MCF 10A (cell line): ENCODE measurements around the gene PARVB. TPM values are rescaled to one million over a fixed set of nuclear protein-coding genes. Genes with fewer than 3 reads are reported as not detected.

Source experiments
- BruUV-seq: library from RNA; stranded (reverse); fragments of 400-500 nt; replicated peaks from 2 replicates; lab custom pipeline; 2021; lab: Mats Ljungman, UMichigan
- CTCF ChIA-PET: fragments of 300-600 bp; sonication (Branson Sonifier 250); formaldehyde crosslinking; extraction: SDS; loops from one replicate; lab custom pipeline; 2021; ENCODE audit warnings: antibody characterized with exemption, inconsistent platforms; lab: Yijun Ruan, JAX
- POLR2A ChIA-PET: fragments of 300-600, 350-650 bp; sonication (Branson Sonifier 250); formaldehyde crosslinking; extraction: SDS; loops from one replicate; lab custom pipeline; 2020; ENCODE audit warnings: antibody characterized with exemption, inconsistent platforms; lab: Yijun Ruan, JAX
- DNase-seq: peaks from one replicate; pipeline ENCODE4 v3.0.0-alpha.2; 2018; ENCODE audit not compliant: unreplicated experiment
- H3K27ac Mint-ChIP-seq: one replicate; pipeline ENCODE4 v1.8.0; 2022; ENCODE audit warnings: mild to moderate bottlenecking, low read depth, mixed read lengths; ENCODE audit not compliant: unreplicated experiment
- H3K27me3 Mint-ChIP-seq: one replicate; pipeline ENCODE4 v1.8.0; 2022; ENCODE audit warnings: mixed read lengths; ENCODE audit not compliant: insufficient read depth, unreplicated experiment
- H3K36me3 Mint-ChIP-seq: one replicate; pipeline ENCODE4 v1.8.0; 2022; ENCODE audit warnings: mild to moderate bottlenecking, moderate library complexity, mixed read lengths; ENCODE audit not compliant: insufficient read depth, unreplicated experiment
- H3K4me1 Mint-ChIP-seq: one replicate; pipeline ENCODE4 v1.8.0; 2022; ENCODE audit warnings: mixed read lengths; ENCODE audit not compliant: insufficient read depth, unreplicated experiment
- H3K4me3 Mint-ChIP-seq: one replicate; pipeline ENCODE4 v1.8.0; 2022; ENCODE audit warnings: mild to moderate bottlenecking, moderate library complexity, mixed read lengths; ENCODE audit not compliant: unreplicated experiment
- H3K9me3 Mint-ChIP-seq: one replicate; pipeline ENCODE4 v1.8.0; 2022; ENCODE audit warnings: mixed read lengths; ENCODE audit not compliant: unreplicated experiment
- intact Hi-C: fragments of 100-400 bp; cut with micrococcal nuclease; formaldehyde crosslinking; loops from 2 replicates; pipeline ENCODE4 v1.14.1; 2022
- total RNA-seq: library from RNA; stranded (reverse); gene quantifications from 2 replicates; pipeline ENCODE4 v1.2.3, GENCODE V29; 2022
- TF ChIP-seq, protein P1 (sequence below): fragments of 200-600 bp; IDR thresholded peaks from one replicate; pipeline ENCODE4 v1.8.0; 2022; ENCODE audit warnings: antibody characterized with exemption, mild to moderate bottlenecking; ENCODE audit not compliant: unreplicated experiment

PARVB gene
- total RNA-seq, 1 experiment from 2014 or later, result 26.0 TPM

DNA sequence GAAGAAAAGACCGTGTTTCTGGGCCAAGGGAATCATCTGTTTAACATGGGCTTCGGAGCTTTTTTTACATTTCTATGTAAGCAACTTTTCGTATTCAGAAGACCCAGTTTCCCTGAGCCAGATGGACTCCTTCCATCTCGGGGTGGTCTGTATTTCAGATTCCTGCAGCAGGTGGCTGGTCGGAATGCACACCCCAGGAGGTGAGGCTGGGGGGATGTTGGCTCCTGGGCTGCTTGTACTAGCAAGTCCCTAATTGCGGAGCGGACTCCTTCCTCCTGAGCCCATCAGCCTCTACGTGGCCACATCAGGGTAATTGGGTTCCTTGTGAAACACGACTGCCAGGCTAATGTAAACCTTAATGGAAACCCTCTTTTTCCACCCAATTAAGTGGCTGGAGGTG lies 58.7 kb downstream of the PARVB start:
- no peak overlapping the region for H3K27ac Mint-ChIP-seq
- BruUV-seq, result no TSS peak
- TF ChIP-seq, protein P1, sequence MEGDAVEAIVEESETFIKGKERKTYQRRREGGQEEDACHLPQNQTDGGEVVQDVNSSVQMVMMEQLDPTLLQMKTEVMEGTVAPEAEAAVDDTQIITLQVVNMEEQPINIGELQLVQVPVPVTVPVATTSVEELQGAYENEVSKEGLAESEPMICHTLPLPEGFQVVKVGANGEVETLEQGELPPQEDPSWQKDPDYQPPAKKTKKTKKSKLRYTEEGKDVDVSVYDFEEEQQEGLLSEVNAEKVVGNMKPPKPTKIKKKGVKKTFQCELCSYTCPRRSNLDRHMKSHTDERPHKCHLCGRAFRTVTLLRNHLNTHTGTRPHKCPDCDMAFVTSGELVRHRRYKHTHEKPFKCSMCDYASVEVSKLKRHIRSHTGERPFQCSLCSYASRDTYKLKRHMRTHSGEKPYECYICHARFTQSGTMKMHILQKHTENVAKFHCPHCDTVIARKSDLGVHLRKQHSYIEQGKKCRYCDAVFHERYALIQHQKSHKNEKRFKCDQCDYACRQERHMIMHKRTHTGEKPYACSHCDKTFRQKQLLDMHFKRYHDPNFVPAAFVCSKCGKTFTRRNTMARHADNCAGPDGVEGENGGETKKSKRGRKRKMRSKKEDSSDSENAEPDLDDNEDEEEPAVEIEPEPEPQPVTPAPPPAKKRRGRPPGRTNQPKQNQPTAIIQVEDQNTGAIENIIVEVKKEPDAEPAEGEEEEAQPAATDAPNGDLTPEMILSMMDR, result no peak
- peaks cover 8% of the 10 kb centered on the region for H3K4me1 Mint-ChIP-seq
- intact Hi-C loops, result loop anchor here (5.0 to 10.0 kb wide), 2 partner anchors 48 to 244 kb away; no protein-coding TSS in a partner anchor
- no peak overlapping the region for H3K4me3 Mint-ChIP-seq
- POLR2A ChIA-PET, result interaction anchor here (0.7 kb wide), 1 partner anchor 19 kb away, joined by 3 read pairs; no protein-coding TSS in a partner anchor
- H3K9me3 Mint-ChIP-seq, result no peaks in the 10 kb centered on the region
- CTCF ChIA-PET, result interaction anchor here (0.6 to 7.9 kb wide), 9 partner anchors 18 to 543 kb away, joined by 3 to 170 read pairs (median 3); no protein-coding TSS in a partner anchor
- no peaks in the 10 kb centered on the region for H3K27me3 Mint-ChIP-seq
- DNase-seq, result no peak
- no peaks in the 10 kb centered on the region for H3K36me3 Mint-ChIP-seq

DNA sequence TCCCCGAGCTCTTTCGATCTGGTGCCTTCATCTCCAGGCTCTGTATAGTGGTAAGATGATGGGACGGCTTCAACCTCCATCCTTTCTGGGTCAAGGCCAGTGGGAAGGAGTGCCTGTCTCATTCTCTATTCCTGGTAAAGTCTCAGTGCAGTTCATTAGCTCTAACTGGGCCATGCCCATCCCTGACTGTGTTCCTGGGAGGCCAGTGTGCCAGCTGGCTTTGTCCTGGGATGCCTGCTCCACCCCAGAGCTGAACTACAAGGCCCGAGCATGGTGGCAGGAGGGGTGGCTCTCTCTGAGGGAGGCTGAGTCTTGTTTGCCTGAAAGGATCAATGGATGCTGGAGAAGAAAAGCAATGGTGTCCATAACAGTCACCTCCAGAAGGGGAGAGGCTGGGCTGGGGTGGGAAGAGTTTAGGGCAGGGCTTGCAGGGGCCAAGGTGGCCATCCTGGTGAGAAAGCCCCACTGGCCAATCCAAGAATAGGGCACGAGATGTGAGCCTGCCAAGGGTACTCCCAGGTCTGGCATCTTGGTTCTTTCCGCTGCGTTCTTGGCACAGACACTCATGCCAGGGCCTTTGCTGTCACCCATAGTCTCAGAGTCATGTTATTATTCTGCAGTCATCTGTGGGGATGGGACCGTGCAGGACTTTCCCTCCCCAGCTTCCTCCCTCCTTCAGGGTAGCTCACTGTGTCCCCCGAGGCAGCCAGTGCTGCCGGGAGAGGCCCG lies 60.1 kb downstream of the PARVB start:
- Mint-ChIP-seq H3K4me3 (no peak overlapping the region), H3K27ac (no peak overlapping the region), H3K36me3 (no peaks in the 10 kb centered on the region), H3K9me3 (no peaks in the 10 kb centered on the region), H3K27me3 (no peaks in the 10 kb centered on the region), H3K4me1 (peaks cover 14% of the 10 kb centered on the region)
- DNase-seq, result no peak
- ChIA-PET CTCF (interaction anchor here (0.6 to 7.9 kb wide), 7 partner anchors 61 to 811 kb away, joined by 3 to 170 read pairs (median 5); no protein-coding TSS in a partner anchor), POLR2A (interaction anchor here (1.4 kb wide), 1 partner anchor 47 kb away, joined by 4 read pairs; no protein-coding TSS in a partner anchor)
- intact Hi-C loops, result loop anchor here (5.0 to 10.0 kb wide), 2 partner anchors 49 to 243 kb away; no protein-coding TSS in a partner anchor
- TF ChIP-seq, protein P1, result no peak
- no TSS peak for BruUV-seq

DNA sequence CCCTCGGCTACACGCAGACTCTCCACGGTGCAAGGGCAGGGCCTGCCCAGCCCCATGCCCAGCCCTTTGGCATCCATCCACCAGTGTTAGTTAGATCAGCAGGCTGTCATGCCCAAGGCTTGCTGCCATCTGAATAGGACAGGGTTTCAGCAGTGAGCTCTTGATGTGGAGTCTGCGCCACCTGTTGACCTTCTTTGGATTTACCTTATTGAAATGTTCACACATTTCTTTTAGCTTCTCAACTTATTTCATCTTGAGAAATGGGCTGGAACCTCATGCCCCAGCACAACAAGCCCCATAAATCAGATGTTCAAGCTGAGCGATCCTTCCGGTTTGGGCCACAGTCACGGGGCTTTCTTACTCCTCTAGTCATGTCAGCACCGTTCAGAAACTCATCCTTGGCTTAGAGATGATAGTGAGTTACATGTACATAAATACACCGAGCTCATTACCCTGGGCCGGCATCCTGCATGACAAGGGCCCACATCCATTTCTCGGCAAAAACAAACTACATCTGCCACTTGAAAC lies 61.7 kb downstream of the PARVB start:
- Mint-ChIP-seq H3K36me3 (no peaks in the 10 kb centered on the region), H3K4me1 (peaks cover 16% of the 10 kb centered on the region), H3K9me3 (no peaks in the 10 kb centered on the region), H3K27ac (no peak overlapping the region), H3K27me3 (no peaks in the 10 kb centered on the region), H3K4me3 (no peak overlapping the region)
- BruUV-seq, result no TSS peak
- peak; percentile 88 for DNase-seq
- intact Hi-C loops, result loop anchor here (1.0 to 10.0 kb wide), 3 partner anchors 51 to 540 kb away; no protein-coding TSS in a partner anchor
- TF ChIP-seq, protein P1, result peak; percentile 60
- ChIA-PET CTCF (interaction anchor here (0.5 to 7.9 kb wide), 47 partner anchors 8 to 769 kb away, joined by 3 to 170 read pairs (median 4); partner anchors contain the start of gene ARHGAP8), POLR2A (interaction anchor here (0.6 to 2.7 kb wide), 4 partner anchors 48 to 407 kb away, joined by 3 to 15 read pairs (median 4); no protein-coding TSS in a partner anchor)
